HL-60/S4 (cell line): ENCODE data around the gene MMP15.

Source experiments
- in situ Hi-C: fragments of 300-500 bp; cut with MboI; formaldehyde crosslinking; loops from 2 replicates; pipeline ENCODE4 v1.14.3; 2022; ENCODE audit warnings: low sequenced_read_pairs

Gene MMP15

DNA sequence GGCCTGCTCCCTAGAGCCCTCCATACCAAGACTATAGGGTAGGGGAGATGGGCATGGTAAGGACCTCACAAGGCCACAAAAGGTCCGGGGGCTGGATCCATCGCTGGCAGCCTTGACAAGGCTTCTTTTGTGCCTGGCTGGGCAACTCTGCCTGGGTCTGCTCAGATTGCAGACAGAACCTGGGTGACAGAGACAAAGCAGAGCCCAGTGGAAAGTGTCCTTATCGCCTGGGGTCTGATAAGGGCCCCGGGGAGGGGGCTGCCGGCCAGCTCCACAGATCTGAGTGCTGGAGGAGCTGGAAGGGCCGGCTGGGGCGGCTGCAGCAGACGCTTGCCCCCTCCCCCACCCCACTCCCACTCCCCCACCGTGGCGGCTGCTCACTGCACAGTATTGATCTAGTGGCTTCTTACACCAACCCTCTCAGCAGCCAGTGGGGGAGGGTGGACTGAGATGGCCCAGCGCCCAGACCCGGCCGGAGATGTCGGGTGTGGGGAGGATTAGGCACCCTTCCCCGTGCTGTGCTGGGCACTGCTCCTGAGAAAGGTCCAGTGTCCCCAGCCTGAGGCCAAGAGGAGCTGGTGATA lies 7.2 kb downstream of the MMP15 start:
- in situ Hi-C loops, result no loop called here

DNA sequence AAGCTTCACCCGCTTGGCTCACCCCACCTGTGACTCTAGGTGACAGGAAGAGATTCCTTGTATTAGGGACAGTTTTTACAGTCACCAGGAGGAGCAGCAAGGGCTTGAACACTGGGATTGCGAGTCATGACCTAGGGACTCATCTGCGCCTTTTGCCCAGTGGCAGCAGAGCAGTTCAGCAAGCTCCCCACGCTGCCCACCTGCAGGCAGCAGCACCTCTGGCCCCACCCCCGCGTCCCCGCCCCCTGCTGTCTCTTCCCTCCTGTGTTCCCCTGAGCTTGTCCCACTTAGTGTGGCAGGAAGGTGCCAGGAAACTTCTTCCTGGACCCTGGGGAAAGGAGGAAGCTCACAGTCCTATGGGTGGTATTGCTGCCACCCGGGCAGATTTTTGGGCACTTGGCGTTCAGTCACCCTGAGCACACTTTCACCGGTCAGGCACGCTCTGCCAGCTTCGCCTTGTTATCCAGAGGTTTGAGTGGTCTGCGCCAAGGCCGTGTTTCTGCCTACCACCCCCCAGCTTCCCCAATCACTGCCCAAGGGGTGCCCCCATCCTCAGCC lies 8.7 kb downstream of the MMP15 start:
- in situ Hi-C loops, result no loop called here

DNA sequence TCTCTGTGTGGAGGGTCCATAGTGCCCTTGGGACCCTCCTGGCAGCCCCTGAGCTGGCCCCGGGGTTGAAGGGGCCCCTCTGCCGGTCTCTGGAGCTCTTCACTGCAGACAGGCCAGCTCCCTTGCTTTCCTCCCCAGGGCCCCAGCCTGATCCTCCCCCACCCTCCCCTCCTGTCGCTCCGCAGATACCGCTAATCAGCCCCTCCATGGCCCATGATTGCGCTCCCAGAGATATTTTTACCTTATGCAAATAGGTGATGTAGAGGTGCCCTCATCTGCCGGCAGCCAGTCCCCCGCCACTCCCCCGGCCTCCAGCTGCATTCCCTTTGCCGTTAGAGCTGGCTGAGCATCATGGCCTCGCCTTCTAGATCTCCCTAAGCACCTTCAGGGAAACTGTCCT lies 9.2 kb downstream of the MMP15 start:
- in situ Hi-C loops, result no loop called here

DNA sequence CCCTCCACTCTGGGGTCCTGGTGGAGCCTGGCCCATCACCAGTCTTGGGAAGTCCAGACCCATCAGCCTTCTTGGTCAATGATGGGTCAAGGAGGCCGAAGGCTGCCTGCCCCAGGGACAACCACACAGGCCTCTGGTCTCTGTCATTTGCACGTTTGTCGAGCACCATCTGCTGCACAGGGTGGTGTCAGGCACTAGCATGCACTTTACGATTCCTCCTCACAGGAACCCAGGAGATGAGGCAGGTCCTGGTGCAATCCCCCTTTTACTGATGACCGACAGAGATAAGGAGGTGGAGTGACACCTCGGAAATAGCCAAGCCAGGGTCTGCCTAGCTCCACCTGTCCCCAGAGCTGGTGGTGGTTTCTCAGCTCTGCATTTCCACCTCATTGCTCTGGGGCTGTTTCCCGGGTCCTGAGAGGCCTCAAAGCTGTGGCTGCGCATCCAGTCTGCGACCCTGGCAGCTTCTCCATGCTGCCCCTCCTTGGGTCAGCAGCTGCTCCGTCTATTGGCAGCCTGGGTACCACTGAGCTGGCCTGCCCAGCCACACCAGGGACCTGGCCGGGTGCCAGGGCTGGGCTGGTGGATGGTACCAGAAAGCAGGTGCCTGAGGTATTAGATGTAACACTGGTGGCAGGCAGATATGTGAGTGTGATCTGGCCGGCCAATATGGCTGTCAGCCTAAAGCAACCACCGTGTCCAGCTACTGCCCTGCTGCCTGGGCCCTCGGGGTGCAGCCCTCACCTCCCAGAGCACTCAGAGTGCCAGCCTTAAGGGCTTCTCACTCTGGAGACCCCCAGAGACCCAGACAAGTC lies 10.0 kb downstream of the MMP15 start:
- in situ Hi-C loops, result no loop called here

DNA sequence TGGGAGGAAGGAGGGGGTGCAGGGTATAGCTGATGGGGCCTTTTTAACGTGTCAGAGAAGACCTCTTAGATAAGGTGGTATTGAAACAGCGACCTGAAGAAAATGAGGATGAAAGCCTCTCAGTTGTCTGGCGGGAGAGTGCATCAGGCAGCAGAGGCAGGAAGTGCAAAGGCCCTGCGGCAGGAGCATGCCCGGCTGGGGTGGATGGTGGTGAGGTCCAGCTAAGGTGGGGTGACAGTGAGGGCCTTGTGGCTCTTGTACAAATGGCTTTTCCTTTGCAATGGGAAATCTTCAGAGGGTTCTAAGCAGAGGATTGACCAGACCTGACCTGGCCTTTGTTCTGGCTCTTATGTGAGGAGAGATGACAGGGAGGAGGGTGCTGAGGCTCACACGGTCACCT lies 11.4 kb downstream of the MMP15 start:
- in situ Hi-C loops, result no loop called here

DNA sequence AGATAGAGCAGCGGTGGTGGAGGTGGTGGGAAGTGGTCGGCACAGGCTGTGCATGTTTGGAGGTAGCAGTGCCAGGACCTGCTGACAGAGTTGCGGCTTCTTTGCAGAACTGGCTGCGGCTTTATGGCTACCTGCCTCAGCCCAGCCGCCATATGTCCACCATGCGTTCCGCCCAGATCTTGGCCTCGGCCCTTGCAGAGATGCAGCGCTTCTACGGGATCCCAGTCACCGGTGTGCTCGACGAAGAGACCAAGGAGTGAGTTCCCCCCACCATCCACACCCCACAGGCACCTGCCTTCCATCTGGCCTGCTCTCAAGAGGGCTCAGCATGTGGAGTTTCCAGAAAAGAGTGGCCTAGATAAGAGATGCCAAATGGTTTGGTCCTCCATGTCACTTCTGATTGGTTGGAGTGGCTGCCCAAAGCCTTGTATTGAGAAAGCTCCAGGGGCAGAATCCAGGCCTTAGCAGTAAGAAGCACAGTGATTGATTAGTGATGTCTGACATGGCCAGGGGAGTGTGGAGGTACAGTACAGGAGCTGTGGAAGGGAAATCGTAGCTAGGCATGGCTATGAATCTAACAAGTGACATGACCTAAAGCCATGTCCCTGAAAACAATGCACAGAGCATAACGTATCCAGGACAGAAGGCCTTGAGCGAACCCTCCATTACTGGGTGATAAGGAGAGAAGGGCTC lies 12.0 kb downstream of the MMP15 start:
- in situ Hi-C loops, result no loop called here

DNA sequence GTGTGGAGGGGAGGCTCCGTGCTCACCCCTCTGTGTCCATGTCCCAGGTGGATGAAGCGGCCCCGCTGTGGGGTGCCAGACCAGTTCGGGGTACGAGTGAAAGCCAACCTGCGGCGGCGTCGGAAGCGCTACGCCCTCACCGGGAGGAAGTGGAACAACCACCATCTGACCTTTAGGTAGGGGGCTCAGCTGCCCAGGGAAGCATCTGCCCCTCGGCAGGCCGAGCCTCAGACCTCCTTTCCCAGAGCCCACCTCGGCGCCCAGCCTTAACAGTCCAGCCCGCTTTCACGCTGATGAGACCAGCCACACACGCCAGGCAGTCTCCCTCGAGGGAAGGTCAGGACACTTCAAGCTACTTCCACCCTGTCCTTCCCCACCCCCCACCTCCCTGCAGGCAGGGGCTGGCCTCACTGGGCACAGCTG lies 12.7 kb downstream of the MMP15 start:
- in situ Hi-C loops, result no loop called here

DNA sequence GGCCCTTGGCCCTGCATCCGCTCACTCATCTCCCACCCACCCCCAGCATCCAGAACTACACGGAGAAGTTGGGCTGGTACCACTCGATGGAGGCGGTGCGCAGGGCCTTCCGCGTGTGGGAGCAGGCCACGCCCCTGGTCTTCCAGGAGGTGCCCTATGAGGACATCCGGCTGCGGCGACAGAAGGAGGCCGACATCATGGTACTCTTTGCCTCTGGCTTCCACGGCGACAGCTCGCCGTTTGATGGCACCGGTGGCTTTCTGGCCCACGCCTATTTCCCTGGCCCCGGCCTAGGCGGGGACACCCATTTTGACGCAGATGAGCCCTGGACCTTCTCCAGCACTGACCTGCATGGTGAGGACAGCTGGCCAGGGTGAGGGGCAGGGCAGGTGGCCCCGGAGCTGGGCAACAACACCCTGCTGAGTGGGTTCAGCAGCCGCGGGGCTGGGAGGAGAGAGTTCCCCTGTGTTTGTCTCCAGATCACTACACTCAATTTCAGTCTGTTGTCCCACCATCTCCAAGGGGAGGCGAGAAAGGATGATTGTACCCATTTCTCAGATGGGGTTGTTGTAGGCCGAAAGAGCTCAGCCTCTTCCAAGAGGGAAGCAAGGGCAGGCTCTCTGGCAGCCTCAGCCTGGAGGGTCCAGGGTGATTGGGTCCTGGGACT lies 14.4 kb downstream of the MMP15 start:
- in situ Hi-C loops, result no loop called here

DNA sequence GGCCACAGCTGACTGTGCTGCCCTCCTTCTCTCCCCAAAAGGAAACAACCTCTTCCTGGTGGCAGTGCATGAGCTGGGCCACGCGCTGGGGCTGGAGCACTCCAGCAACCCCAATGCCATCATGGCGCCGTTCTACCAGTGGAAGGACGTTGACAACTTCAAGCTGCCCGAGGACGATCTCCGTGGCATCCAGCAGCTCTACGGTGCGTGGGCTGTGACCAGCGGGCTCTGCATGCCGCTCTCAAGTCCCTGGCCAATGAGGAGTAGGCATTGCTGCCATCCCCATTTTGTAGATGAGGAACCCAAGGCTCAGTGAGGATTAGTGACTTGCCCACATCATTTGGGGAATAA lies 14.9 kb downstream of the MMP15 start:
- in situ Hi-C loops, result no loop called here

DNA sequence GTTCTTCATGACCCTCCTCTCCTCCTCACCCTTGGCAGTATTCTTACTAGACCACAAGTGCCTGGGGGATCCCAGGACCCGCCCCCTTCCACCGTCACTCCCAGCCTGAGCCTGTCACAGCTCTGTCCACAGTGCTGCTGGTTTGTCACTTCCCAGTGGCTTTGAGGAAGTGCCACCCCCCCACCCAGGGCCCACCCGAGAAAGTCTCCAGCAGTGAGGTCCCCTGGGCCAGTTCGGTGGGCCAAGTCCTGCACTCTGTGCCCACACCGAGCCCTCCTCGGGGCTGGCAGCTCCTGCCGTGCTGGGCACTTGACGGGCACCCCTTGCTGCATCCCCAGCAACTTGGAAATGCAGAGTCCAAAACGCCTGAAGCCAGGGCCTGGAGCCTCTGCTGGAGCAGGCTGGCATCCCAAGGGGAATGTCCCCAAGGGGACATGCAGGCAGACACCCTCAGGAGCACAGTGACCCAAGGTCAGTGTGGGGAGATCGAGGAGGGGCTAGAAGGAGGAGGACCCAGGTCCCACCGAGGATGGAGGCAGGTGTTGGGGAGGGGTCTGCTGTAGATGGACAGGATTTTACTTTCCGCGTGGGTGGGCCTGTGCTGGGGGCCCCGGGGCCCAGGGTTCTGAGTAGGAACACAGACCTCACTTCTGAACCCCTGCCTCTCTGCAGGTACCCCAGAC lies 15.5 kb downstream of the MMP15 start:
- in situ Hi-C loops, result no loop called here

DNA sequence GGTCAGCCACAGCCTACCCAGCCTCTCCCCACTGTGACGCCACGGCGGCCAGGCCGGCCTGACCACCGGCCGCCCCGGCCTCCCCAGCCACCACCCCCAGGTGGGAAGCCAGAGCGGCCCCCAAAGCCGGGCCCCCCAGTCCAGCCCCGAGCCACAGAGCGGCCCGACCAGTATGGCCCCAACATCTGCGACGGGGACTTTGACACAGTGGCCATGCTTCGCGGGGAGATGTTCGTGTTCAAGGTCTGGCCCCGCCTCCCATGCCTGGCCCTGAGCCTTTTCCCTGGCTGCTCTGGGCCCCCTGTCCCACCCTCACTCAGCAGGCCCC lies 16.0 kb downstream of the MMP15 start:
- in situ Hi-C loops, result no loop called here

DNA sequence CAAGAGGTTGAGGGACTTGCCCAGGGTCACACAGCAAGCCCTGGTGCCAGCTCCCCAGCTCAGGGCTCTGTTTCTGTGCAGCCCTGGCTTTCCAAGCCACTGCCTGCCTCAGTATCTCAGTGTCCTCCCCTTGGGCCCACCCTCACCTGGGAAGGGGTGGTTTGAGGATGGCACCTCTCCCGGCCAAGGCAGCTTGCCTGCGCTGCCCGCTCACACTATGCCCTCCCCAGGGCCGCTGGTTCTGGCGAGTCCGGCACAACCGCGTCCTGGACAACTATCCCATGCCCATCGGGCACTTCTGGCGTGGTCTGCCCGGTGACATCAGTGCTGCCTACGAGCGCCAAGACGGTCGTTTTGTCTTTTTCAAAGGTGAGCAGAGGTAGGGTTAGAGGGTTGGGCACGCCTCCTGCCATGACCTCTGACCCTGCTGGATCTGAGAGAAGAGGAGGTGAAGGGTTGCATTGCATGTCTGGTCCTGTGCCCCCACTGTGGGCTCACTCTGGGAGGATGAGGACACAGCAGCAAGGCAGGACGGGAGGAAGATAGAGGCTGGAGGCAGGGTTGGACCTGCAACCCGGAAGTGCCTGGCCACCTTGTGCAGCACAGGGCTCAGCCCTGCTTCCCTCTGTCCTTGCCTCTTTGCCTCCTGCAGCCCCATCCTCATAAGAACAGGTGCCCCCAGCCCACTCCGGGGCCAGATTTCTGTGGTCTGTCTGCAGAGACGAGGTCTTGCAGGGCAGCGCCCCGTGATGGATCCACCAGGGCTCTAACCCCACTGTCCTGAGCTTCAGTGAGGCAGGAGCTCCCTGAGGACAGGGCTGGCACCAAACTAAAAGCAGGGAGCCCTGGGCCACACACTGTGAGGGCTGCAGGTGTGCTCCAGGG lies 16.7 kb downstream of the MMP15 start:
- in situ Hi-C loops, result no loop called here

DNA sequence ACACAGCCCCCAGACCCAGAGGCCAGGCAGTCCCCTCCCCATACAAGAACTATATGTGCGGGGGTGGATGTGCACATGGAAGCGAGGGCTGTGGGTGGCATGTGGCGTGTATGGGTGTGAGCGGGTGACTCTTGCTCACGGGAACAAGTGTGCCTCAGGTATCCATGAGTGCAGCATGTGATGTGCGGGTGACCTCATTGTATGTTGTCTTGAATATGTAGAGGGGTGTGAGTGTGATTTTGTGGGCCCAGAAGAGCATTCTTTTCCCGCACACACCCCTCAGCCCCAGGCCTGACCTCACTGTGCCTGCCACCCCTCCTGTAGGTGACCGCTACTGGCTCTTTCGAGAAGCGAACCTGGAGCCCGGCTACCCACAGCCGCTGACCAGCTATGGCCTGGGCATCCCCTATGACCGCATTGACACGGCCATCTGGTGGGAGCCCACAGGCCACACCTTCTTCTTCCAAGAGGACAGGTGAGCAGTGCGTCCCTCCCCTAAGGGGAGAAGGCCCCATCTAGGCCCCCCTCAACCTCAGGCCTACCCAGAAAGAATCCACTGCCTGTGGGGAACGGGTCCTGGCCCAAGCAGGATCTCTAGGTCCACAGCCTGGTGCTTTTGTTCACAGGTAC lies 17.4 kb downstream of the MMP15 start:
- in situ Hi-C loops, result no loop called here

DNA sequence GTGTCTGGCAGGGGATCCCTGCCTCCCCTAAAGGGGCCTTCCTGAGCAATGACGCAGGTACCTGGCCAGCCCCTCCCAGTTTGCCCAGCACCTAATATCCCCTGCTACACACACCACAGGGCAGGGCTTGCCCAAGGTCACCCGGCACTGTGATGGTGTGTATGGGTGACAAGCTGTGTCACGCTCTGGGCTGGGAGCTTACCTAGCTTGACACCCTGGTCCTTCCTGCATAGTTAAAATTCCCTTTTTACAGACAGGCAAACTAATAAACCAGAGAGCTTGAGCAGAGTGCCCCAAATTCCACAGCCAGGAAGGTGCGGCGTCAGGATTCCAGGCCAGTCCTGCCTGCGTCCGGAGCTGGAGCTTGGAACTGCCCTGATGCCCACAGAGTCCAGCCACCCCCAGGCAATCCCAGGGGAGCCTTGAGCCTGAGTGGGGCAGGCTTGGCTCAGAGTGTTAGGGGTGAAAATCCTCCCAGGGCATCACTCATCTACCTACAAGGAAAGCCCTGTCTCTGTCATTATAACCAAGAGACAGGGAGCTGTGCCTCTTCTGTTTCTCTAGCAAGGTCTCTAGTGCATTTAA lies 18.1 kb downstream of the MMP15 start:
- in situ Hi-C loops, result no loop called here

DNA sequence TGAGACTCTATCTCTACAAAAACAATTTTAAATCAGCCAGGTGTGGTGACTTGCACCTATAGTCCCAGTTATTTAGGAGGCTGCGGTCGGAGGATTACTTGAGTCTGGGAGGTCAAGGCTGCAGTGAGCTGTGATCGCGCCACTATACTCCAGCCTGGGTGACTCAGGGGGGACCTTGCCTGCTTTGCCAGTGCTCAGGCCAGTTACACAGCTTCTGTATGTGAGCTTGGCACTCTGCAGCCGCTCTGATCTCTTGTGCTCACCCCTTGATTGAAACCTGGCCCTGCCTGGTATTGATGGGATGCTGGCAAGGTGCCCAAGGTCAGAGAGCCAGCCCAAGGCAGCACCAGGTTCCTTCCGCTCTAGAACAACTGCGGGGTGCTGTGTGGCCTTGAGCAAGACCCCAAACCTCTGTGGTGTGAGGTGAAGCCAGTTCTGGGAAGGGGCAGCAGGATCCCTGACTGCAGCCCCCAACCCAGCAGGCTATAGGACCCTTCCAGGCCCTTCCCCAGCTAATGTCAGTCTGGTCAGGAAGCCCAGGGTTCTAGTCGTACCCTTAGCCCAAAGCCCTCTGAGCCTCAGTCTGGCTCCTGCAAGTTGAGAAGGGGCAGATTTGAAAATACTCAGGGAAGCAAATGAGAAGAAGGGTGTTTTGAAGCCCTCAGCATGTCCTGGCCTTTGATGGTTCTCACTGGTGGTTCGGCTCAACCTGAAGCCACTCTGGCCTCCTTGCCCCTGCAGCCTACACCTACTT lies 18.9 kb downstream of the MMP15 start:
- in situ Hi-C loops, result no loop called here

DNA sequence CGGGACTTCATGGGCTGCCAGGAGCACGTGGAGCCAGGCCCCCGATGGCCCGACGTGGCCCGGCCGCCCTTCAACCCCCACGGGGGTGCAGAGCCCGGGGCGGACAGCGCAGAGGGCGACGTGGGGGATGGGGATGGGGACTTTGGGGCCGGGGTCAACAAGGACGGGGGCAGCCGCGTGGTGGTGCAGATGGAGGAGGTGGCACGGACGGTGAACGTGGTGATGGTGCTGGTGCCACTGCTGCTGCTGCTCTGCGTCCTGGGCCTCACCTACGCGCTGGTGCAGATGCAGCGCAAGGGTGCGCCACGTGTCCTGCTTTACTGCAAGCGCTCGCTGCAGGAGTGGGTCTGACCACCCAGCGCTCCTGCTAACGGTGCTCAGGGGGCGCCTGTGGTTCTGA lies 19.5 kb downstream of the MMP15 start:
- in situ Hi-C loops, result no loop called here

DNA sequence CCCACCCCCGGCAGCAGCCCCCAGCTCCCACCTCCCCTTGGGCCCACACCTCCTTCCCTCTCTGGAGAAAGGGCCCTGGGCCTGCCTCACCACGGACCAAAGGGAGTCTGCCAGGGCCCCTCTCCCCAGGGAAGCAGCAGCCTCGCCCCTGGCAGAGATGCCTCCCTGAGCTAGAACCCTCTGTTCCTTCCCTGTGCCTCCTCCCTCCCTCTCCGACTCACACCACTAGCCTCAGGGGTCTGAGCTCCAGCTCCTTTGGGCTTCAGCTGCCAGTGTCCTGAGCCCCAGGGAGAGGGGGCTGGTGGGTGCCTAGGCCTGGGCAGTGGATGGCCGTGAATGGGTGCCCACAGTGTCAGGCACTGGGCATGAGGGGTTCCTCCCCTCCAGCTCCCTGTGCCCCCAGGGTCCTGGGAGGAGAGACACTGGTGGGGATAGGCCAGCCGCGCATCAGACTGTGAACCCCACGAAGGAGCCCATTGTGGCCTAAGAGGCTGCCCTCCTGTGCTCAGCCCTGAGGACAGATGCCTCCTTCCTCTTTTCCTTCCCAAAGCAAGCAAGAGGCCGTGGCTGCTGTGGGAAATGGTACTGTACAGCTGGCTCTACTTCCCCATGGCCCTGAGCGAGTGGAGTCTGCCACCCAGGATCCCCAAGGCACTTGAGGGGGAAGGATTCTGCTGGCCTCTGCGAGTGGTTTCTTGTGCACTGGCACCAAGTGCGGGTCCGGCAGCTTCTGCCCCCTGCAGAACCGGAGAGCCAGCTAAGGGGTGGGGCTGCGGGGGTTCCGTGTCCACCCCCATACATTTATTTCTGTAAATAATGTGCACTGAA lies 20.7 kb downstream of the MMP15 start:
- in situ Hi-C loops, result no loop called here

DNA sequence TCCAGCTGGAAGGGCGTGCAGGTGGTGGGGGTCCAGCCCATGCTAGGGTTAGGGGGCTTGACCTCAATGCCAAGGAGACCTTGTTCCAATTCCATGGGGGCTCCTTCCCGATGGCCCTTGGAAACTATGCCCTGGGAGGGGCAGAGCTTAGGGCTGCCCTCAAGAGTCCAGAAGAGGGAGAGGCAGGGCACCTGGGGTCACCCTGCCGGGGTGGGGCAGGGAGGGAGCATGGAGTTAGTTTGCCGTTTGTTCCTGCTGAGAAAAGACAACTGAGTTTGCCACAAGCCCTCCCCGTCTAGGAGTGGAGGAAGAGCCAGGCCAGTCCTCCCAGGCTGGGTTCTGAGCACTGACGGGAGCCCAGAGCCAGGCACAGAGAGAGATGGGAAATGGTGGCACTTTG lies 21.4 kb downstream of the MMP15 start:
- in situ Hi-C loops, result no loop called here
